Small intestine (tissue), 7 donors: Measurements from ENCODE around the gene TBKBP1. TPM values are rescaled to one million over a fixed set of nuclear protein-coding genes. Genes with fewer than 3 reads are reported as not detected.

Source experiments
- DNase-seq, 2 donors: peaks; one replicate each; pipeline versions ENCODE4 v3.0.0 to v3.0.0-alpha.2; 2013
- FAIRE-seq: peaks from 2 replicates; lab custom pipeline; 2012; peaks lifted over from hg19 to GRCh38; lab: Jason Lieb, UNC
- H3K27ac ChIP-seq, 3 donors: one replicate each; pipeline ENCODE4 v1.5.1; 2013; ENCODE audit warnings: low read length in 2 of 3, mild to moderate bottlenecking in 2 of 3, control low read depth in 1 of 3, inconsistent platforms in 1 of 3, low read depth in 1 of 3, moderate library complexity in 1 of 3
- H3K27me3 ChIP-seq, 3 donors: one replicate each; pipeline ENCODE4 v1.6.1; 2013; ENCODE audit warnings: low read length in 3 of 3, inconsistent platforms in 1 of 3; ENCODE audit not compliant: control insufficient read depth in 3 of 3, insufficient read depth in 3 of 3
- H3K36me3 ChIP-seq, 3 donors: one replicate each; pipeline ENCODE4 v1.6.1; 2013; ENCODE audit warnings: low read length in 3 of 3, inconsistent platforms in 1 of 3, low read depth in 1 of 3, mild to moderate bottlenecking in 1 of 3, moderate library complexity in 1 of 3; ENCODE audit not compliant: control insufficient read depth in 3 of 3, insufficient read depth in 2 of 3
- H3K4me1 ChIP-seq, 3 donors: one replicate each; pipeline ENCODE4 v1.6.1; 2013; ENCODE audit warnings: low read length in 2 of 3, inconsistent platforms in 1 of 3, low read depth in 1 of 3, mild to moderate bottlenecking in 1 of 3, moderate library complexity in 1 of 3; ENCODE audit not compliant: control insufficient read depth in 3 of 3, insufficient read depth in 2 of 3
- H3K4me3 ChIP-seq, 3 donors: one replicate each; pipeline ENCODE4 v1.5.1; 2013; ENCODE audit warnings: low read length in 3 of 3, control low read depth in 1 of 3, inconsistent platforms in 1 of 3, low read depth in 1 of 3, mild to moderate bottlenecking in 1 of 3, moderate library complexity in 1 of 3
- H3K9me3 ChIP-seq, 2 donors: one replicate each; pipeline ENCODE4 v1.6.1; 2013; ENCODE audit warnings: low read depth in 1 of 2, low read length in 1 of 2; ENCODE audit not compliant: control insufficient read depth in 2 of 2, insufficient read depth in 1 of 2
- WGBS, 3 donors: extraction: QIAGEN DNeasy Blood & Tissue Kit; methylation state at CpG; one replicate each; pipeline ENCODE4 v1.1.7; 2013; 5-methylcytosine and 5-hydroxymethylcytosine counted together
- polyA plus RNA-seq, 4 donors: library from polyadenylated mRNA; stranded (reverse) in 3 of 4; unstranded in 1 of 4; fragments of 200-250 nt in 3 of 4; fragments of 120-200 nt in 1 of 4; gene quantifications; one replicate each; pipeline versions ENCODE4 v1.2.1 to v1.2.3, GENCODE V29; 2013
- donor health status: healthy with polysubstance abuse.
- donor health status: control.
- donor health status: control.
- donor health status: Bipolar disorder and iron deficiency.
- donor health status: healthy.

TBKBP1 gene
- polyA plus RNA-seq, 4 donors: 0.22 to 7.5 (median 4.5) TPM

DNA sequence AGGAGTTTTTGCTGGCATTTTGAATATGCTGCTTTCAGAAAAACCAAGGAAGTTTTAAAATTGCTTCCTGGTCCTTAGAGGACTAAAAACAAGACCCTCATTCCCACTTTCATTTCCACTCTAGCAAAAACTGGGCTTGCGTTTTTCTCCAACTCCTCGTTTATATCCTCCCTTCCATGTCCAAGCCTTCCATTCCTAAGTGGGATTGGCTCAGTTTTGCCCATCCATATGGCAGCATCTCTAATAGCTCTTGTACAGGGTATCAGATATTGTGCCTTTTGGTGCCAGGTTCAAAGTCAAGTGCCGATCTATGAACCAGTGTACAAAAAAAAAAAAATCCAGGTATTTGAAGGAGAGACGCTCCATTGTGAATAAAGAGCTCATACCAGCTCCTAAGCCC lies 9.9 kb upstream of the TBKBP1 start:
- no peak overlapping the region for H3K27ac ChIP-seq
- DNase-seq: no peak
- WGBS, 3 donors: 87 to 92% (median 91%) methylated on average over 4 of the region's 4 CpGs
- H3K9me3 ChIP-seq: no peaks in the 10 kb centered on the region
- H3K4me3 ChIP-seq: no peak overlapping the region
- H3K4me1 ChIP-seq: no peaks in the 10 kb centered on the region
- H3K36me3 ChIP-seq: peaks cover 13 to 22% (median 22%) of the 10 kb centered on the region in 3 donors
- no peak for FAIRE-seq
- no peaks in the 10 kb centered on the region for H3K27me3 ChIP-seq

DNA sequence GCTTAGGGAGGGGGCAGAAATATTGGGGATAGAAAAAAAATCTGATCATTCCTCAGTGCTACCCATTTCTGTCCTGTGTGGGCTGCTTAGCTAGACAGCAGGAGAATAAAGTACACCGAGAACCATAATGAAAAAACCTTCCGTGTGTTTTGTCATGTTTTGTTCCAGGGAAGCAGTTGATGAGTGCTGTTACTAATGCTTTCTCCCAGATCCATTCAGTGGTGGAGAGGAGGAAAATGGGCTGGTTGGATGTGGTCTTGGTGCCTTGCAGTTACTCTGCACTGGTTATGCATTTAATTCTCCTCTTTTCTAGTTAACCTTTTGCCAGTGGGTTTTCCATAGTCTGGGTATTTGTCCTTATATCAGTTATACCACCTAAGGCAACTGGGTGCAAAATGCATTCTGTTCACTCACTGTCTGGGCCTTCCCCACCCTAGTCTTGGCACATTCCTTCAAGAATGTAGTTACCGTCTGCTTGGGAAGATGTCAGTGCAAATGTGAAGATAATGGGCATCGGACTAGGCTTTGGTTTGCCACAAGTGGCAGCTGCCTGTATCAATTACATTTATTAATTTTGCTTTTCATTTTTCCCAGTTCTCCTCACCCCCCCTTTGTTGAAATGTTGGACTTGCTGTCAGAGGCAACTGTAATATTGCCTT lies 9.3 kb upstream of the TBKBP1 start:
- no peak overlapping the region for H3K4me3 ChIP-seq
- 91 to 98% (median 97%) methylated on average over 4 of the region's 4 CpGs for WGBS, 3 donors
- no peaks in the 10 kb centered on the region for H3K9me3 ChIP-seq
- DNase-seq (no peak), FAIRE-seq (no peak)
- no peaks in the 10 kb centered on the region for H3K27me3 ChIP-seq
- H3K4me1 ChIP-seq: no peaks in the 10 kb centered on the region
- peaks cover 13 to 22% (median 18%) of the 10 kb centered on the region in 3 donors for H3K36me3 ChIP-seq
- no peak overlapping the region for H3K27ac ChIP-seq

DNA sequence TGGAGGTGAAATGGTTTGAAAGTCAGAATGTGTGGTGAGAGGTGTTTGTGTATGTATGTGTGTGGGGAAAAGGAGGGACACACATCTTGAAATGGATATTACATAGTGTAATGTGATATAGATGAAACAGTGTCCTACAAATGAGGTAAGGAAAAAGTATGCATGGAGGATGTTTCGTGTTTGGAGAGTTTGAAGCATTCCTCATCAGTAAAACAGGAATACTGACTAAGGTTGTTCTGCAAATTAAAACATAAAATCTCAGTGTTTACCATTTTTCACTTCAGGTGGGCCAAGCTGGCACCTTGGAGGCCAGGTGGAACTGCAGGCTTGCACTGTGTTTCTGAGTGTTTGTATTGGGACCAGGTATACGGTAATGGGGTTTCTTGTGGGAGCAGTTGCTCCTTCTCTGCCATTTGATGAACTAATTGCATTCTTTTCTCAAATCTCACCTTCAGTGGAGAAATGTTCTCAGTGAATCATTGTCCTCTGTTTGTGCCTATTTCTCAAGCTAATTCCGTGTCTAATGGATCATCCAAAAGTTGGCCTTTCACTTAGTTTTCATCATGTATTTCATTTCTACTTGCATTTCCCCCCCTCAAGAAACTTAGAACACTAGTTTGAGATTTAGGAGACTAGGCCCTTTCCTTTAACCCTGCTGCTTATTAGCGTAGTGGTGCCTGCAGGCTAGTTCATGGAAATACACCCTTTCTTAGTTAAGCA lies 8.2 kb upstream of the TBKBP1 start:
- H3K4me1 ChIP-seq: no peaks in the 10 kb centered on the region
- no peak for FAIRE-seq
- no peaks in the 10 kb centered on the region for H3K27me3 ChIP-seq
- no peaks in the 10 kb centered on the region for H3K9me3 ChIP-seq
- DNase-seq: no peak
- H3K36me3 ChIP-seq: peaks cover 3 to 15% (median 13%) of the 10 kb centered on the region in 3 donors
- no peak overlapping the region for H3K4me3 ChIP-seq
- H3K27ac ChIP-seq: no peak overlapping the region
- 82 to 92% (median 89%) methylated on average over 4 of the region's 4 CpGs for WGBS, 3 donors

DNA sequence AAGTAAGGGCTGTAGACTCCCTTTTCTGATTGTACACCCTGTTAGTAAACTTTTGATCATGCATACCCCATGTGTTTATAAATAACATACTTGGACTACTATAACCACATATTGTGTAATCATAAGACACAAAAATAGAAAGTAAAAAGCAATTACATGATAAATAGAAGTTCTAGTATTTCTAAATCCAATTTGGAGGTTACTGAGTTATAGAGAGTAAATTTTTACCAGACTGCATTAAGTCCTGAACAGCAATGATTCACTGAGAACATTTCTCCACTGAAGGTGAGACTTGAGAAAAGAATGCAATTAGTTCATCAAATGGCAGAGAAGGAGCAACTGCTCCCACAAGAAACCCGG lies 7.7 kb upstream of the TBKBP1 start:
- no peak for FAIRE-seq

DNA sequence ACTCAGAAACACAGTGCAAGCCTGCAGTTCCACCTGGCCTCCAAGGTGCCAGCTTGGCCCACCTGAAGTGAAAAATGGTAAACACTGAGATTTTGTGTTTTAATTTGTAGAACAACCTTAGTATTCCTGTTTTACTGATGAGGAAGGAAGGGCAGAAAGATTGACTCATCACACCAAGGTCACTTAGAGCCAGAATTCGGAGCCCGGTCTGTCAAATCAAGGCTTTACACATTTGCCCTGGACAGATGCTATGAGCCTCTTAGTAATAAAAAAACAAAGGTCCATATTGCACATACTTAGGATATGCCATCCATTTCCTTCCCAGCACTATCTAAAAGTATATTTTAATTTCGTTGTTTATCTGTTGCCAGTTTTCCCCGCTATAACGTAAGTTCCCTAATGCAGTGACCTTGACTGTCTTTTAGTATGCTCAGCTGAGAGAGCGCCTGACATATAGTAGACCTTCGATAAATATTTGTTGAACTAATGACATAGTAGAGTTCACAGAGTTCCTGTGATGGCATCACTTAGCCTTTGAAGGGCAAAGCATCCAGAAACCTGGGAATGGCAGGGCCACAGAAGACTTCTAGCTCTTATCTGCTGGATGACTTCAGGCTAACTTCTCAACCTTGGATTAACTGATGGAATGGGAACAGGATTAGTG lies 7.2 kb upstream of the TBKBP1 start:
- DNase-seq (no peak), FAIRE-seq (no peak)
- Histone ChIP-seq H3K9me3 (no peaks in the 10 kb centered on the region), H3K36me3 (peaks cover under 1 to 12% (median 7%) of the 10 kb centered on the region in 3 donors), H3K27me3 (no peaks in the 10 kb centered on the region), H3K4me1 (no peaks in the 10 kb centered on the region), H3K27ac (no peak overlapping the region), H3K4me3 (no peak overlapping the region)
- 78 to 83% (median 81%) methylated on average over 7 of the region's 7 CpGs for WGBS, 3 donors

More for the DNA sequence above, 7.7 kb upstream of the TBKBP1 start:
- H3K36me3 ChIP-seq: peaks cover 2 to 13% (median 12%) of the 10 kb centered on the region in 3 donors
- H3K9me3 ChIP-seq: no peaks in the 10 kb centered on the region
- H3K27ac ChIP-seq: no peak overlapping the region
- 81 to 95% (median 83%) methylated on average over 1 of the region's 1 CpG for WGBS, 3 donors
- H3K4me3 ChIP-seq: no peak overlapping the region
- DNase-seq: no peak
- H3K27me3 ChIP-seq: no peaks in the 10 kb centered on the region
- H3K4me1 ChIP-seq: no peaks in the 10 kb centered on the region

DNA sequence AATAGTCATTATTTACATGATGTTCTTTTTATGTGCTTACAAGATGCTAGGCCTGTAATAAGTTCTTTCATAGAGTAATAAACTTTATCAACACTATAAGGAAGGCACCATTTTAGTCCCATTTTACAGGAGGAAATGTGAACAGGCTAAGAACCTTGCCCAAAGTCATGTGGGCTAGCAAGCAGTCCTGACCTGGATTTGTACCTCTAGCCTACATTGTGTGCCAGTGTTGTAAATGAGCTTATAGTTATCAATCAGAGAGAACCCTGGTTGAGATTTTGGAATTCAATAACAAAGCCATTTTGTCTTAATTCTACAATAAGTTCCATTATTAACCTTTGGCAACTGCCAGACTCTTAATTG lies 6.7 kb upstream of the TBKBP1 start:
- H3K4me1 ChIP-seq: no peaks in the 10 kb centered on the region
- H3K9me3 ChIP-seq: no peaks in the 10 kb centered on the region
- H3K36me3 ChIP-seq: peaks cover 0 to 12% (median 4%) of the 10 kb centered on the region in 3 donors
- peaks cover 0 to 2% (median 0%) of the 10 kb centered on the region in 3 donors for H3K27me3 ChIP-seq
- no peak overlapping the region for H3K27ac ChIP-seq
- no peak overlapping the region for H3K4me3 ChIP-seq
- DNase-seq: no peak
- no peak for FAIRE-seq

DNA sequence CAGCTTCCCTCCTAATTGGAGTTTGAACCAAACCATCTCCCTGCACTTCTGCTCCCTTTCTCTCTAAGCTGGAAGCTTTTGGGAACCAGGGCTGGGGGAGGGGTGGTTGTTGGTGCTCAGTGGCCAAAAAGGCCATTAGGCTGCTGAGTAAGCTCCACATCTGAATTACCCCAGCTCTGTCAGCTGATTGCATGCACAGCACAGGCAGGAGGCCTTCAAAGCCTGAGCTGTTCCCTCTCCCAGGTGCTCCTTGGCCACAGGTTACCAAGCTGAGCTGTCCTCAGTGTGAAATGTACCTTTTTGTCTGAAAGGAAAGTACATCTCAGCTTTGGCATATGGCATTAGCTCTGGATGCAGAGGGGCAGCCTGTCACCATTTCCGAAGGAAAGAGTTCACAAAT lies 6.2 kb upstream of the TBKBP1 start:
- FAIRE-seq (no peak), DNase-seq (no peak)
- no peaks in the 10 kb centered on the region for H3K9me3 ChIP-seq
- H3K4me1 ChIP-seq: peaks cover 0 to under 1% (median 0%) of the 10 kb centered on the region in 3 donors
- H3K4me3 ChIP-seq: no peak overlapping the region
- WGBS, 3 donors: 88 to 96% (median 93%) methylated on average over 1 of the region's 1 CpG
- peaks cover 0 to 10% (median 0%) of the 10 kb centered on the region in 3 donors for H3K36me3 ChIP-seq
- H3K27ac ChIP-seq: no peak overlapping the region
- peaks cover 0 to 2% (median 0%) of the 10 kb centered on the region in 3 donors for H3K27me3 ChIP-seq

DNA sequence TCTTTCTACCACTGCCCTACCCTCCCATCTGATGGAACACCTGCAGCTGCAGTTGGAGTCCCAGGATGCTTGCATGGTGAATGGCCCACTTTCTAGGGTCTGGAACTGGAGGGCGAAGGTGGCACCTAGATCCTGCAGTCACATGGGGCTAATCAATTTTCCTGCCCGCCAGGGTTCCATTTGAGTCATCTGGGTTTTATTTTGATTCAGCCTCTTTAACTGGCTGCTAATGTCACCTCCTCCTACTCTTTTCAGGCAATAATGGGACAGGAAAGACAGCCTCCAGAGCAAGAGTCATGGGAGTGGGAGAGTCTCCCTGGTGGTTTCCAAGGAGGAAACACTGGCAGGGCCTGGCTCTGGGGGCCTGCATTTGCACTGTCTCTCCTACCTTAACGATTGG lies 3.8 kb upstream of the TBKBP1 start:
- no peaks in the 10 kb centered on the region for H3K9me3 ChIP-seq
- no peak for FAIRE-seq

More for the DNA sequence above, 3.8 kb upstream of the TBKBP1 start:
- no peak overlapping the region for H3K4me3 ChIP-seq
- peaks cover 0 to 2% (median 0%) of the 10 kb centered on the region in 3 donors for H3K27me3 ChIP-seq
- WGBS, 3 donors: 46 to 59% (median 51%) methylated on average over 3 of the region's 3 CpGs
- no peaks in the 10 kb centered on the region for H3K36me3 ChIP-seq
- DNase-seq: no peak
- H3K27ac ChIP-seq: no peak overlapping the region
- H3K4me1 ChIP-seq: peaks cover 0 to 7% (median 6%) of the 10 kb centered on the region in 3 donors
